D341Med (cell line): Measurements from ENCODE around the gene PET117.
"Not testable (repeated sequence)": the region's sequence is repeated elsewhere in the genome, so short reads cannot be mapped to it uniquely, and the experiment has no call there.

Experiments
- DNase-seq: peaks from one replicate; pipeline ENCODE4 v3.0.0; 2012; ENCODE audit warnings: low spot score

Gene PET117

GRCh38 chr20:18137412-18138265 is at the start of gene PET117, which contains the start of gene KAT14:
Gene PET117, plus strand, starts transcription at chr20:18137863. Its CDS starts 93 bp downstream, at chr20:18137956.
Gene KAT14, plus strand, starts transcription at chr20:18137863. Its CDS starts 4,798 bp downstream, at chr20:18142661.
- DNase-seq: peak; percentile 94

- DNase-seq: not testable (repeated sequence)
These were observed 49.4 kb upstream of the PET117 start for GRCh38 chr20:18088298-18088697.

- DNase-seq: not testable (repeated sequence)
These were observed 48.8 kb upstream of the PET117 start for GRCh38 chr20:18088841-18089240.

- no peak for DNase-seq
These were observed 47.6 kb upstream of the PET117 start for GRCh38 chr20:18090044-18090443.

GRCh38 chr20:18090477-18090876 is 47.2 kb upstream of the PET117 start:
- DNase-seq: no peak

- no peak for DNase-seq
These were observed 46.0 kb upstream of the PET117 start for GRCh38 chr20:18091623-18092022.

GRCh38 chr20:18092890-18093289 is 44.8 kb upstream of the PET117 start:
- no peak for DNase-seq

- no peak for DNase-seq
These were observed 44.3 kb upstream of the PET117 start for GRCh38 chr20:18093388-18093787.

- no peak for DNase-seq
These were observed 43.5 kb upstream of the PET117 start for GRCh38 chr20:18094191-18094590.

GRCh38 chr20:18100569-18100968 is 37.1 kb upstream of the PET117 start:
- not testable (repeated sequence) for DNase-seq

- no peak for DNase-seq
These were observed 36.4 kb upstream of the PET117 start for GRCh38 chr20:18101125-18101810.

GRCh38 chr20:18103497-18103896 is 34.2 kb upstream of the PET117 start:
- no peak for DNase-seq

GRCh38 chr20:18108326-18108725 is 29.3 kb upstream of the PET117 start:
- no peak for DNase-seq

GRCh38 chr20:18128574-18128973 is 9.1 kb upstream of the PET117 start:
- DNase-seq: not testable (repeated sequence)

GRCh38 chr20:18132663-18133062 is 5.0 kb upstream of the PET117 start:
- DNase-seq: no peak

- no peak for DNase-seq
These were observed 3.7 kb upstream of the PET117 start for GRCh38 chr20:18133962-18134361.

GRCh38 chr20:18138266-18138582 is 561 bp downstream of the PET117 start:
- no peak for DNase-seq

GRCh38 chr20:18138639-18139583 is 1.2 kb downstream of the PET117 start:
- DNase-seq: no peak

GRCh38 chr20:18139832-18140231 is 2.2 kb downstream of the PET117 start:
- no peak for DNase-seq

GRCh38 chr20:18144541-18145099 is 7.0 kb downstream of the PET117 start:
- DNase-seq: no peak

- no peak for DNase-seq
These were observed 16.7 kb downstream of the PET117 start for GRCh38 chr20:18154342-18154741.

- DNase-seq: no peak
These were observed 18.4 kb downstream of the PET117 start for GRCh38 chr20:18156045-18156444.
